Duodenal mucosa (tissue), 2 donors: Measurements from ENCODE around the gene TBC1D23.
"Not testable (repeated sequence)": the region's sequence is repeated elsewhere in the genome, so short reads cannot be mapped to it uniquely, and the experiment has no call there.

Source experiments
- H3K27ac ChIP-seq: one replicate; pipeline ENCODE4 v1.7.0; 2013; ENCODE audit warnings: low read depth, low read length
- H3K27me3 ChIP-seq, 2 donors: one replicate each; pipeline ENCODE4 v1.7.0; 2013; ENCODE audit warnings: low read length in 2 of 2, control low read depth in 1 of 2; ENCODE audit not compliant: insufficient read depth in 2 of 2, control insufficient read depth in 1 of 2
- H3K36me3 ChIP-seq, 2 donors: one replicate each; pipeline ENCODE4 v1.7.0; 2013; ENCODE audit warnings: low read length in 2 of 2, control low read depth in 1 of 2; ENCODE audit not compliant: insufficient read depth in 2 of 2, control insufficient read depth in 1 of 2
- H3K4me1 ChIP-seq, 2 donors: one replicate each; pipeline ENCODE4 v1.7.0; 2013; ENCODE audit warnings: low read length in 2 of 2, control low read depth in 1 of 2; ENCODE audit not compliant: insufficient read depth in 2 of 2, control insufficient read depth in 1 of 2
- H3K4me3 ChIP-seq, 2 donors: one replicate each; pipeline ENCODE4 v1.7.0; 2013; ENCODE audit warnings: low read length in 2 of 2, low read depth in 1 of 2
- H3K9ac ChIP-seq, 2 donors: one replicate each; pipeline ENCODE4 v1.7.0; 2013; ENCODE audit warnings: low read length in 2 of 2, low read depth in 1 of 2
- H3K9me3 ChIP-seq, 2 donors: one replicate each; pipeline ENCODE4 v1.7.0; 2013; ENCODE audit warnings: low read length in 2 of 2, control low read depth in 1 of 2; ENCODE audit not compliant: control insufficient read depth in 1 of 2

Gene TBC1D23

GRCh38 chr3:100324044-100324443 is 63.3 kb downstream of the TBC1D23 start:
- no peaks in the 10 kb centered on the region for H3K27me3 ChIP-seq
- H3K4me1 ChIP-seq: no peaks in the 10 kb centered on the region
- H3K36me3 ChIP-seq: peaks cover 4 to 23% of the 10 kb centered on the region in 2 donors
- no peaks in the 10 kb centered on the region for H3K9me3 ChIP-seq
- H3K27ac ChIP-seq: no peak overlapping the region
- H3K9ac ChIP-seq: no peak overlapping the region
- H3K4me3 ChIP-seq: no peak overlapping the region

- Histone ChIP-seq H3K4me3 (no peak overlapping the region), H3K27ac (no peak overlapping the region), H3K27me3 (no peaks in the 10 kb centered on the region), H3K9ac (no peak overlapping the region), H3K36me3 (peaks cover 4 to 14% of the 10 kb centered on the region in 2 donors), H3K9me3 (no peaks in the 10 kb centered on the region), H3K4me1 (no peaks in the 10 kb centered on the region)
Measured at GRCh38 chr3:100325827-100326226, 65.0 kb downstream of the TBC1D23 start.

GRCh38 chr3:100327377-100327776 is 66.6 kb downstream of the TBC1D23 start:
- H3K9me3 ChIP-seq, H3K4me3 ChIP-seq, H3K9ac ChIP-seq, H3K27ac ChIP-seq, H3K4me1 ChIP-seq, H3K36me3 ChIP-seq, H3K27me3 ChIP-seq: not testable (repeated sequence)

DNA sequence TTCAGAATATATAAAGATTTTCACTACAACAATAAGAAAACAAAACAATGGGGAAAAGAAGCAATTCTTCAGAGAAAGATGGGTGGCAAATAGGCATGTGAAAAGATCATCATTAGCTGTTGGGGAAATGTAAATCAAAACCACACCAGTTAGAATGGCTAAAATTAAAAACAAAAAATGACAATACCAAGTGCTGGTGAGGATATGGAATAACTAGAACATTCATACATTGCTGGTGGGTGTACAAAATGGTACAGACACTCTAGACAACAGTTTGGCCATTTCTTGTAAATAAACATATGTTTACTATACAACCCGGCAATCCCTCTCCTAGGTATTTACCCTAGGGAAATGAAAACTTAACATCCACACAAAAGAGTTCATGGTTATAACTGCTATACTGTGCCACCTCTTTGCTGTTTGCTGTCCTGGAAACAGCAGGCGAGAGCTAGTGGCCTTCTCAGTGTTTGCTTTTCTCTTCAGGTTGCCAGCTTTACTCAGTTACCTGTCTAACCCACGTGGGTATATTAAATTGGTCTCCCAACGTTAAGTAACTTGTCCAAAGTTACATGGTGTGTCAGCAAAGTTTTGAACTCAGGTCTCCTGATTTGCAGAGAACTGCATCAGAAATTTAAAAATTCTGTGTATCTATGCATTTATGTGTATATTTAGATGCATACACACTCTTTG is 69.2 kb downstream of the TBC1D23 start:
- H3K4me3 ChIP-seq: no peak overlapping the region
- H3K36me3 ChIP-seq: peaks cover 0 to 4% of the 10 kb centered on the region in 2 donors
- H3K27me3 ChIP-seq: no peaks in the 10 kb centered on the region
- H3K4me1 ChIP-seq: peaks cover 0 to 5% of the 10 kb centered on the region in 2 donors
- H3K9me3 ChIP-seq: no peaks in the 10 kb centered on the region
- no peak overlapping the region for H3K27ac ChIP-seq
- H3K9ac ChIP-seq: no peak overlapping the region

DNA sequence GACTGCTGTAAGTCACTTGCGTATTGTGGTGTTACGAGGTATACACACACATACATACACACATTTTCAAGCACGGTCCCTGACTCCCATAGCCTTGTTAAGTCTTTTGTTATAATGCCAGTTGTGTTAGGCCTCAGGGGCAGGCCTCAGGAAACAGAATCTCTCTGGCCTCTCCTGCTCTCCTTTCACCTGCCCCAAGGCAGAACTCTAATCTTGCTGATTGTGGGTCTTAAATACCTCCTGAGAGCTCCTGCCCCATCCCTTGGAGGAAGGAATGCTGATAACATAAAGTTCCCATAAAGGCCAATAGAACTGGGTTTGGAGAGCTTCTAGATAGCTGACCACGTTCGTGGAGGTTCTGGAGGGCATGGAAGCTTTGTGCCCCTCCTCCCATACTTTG is 69.9 kb downstream of the TBC1D23 start:
- no peak overlapping the region for H3K4me3 ChIP-seq
- H3K27me3 ChIP-seq: no peaks in the 10 kb centered on the region
- H3K4me1 ChIP-seq: peaks cover 7 to 12% of the 10 kb centered on the region in 2 donors
- H3K27ac ChIP-seq: no peak overlapping the region
- H3K9me3 ChIP-seq: no peaks in the 10 kb centered on the region
- H3K36me3 ChIP-seq: no peaks in the 10 kb centered on the region
- H3K9ac ChIP-seq: no peak overlapping the region

DNA sequence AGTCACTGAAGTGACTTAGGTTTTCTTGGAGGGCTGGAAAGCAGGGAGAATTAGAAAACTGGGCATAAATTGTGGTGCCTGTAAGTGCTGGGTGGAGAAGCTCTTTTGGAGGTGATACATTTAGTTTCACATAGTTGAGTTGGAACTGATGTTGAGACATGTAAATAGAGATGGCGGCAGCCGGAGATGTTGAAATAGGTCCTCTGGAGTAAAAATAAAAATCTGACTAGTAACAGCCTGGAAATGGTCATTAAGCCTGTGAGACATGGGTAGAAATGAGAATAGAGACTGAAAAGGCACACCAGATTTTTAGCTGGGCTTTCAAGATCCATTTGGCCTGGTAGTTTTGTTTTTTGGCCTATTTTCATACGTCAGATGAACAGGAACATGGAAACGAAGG is 70.9 kb downstream of the TBC1D23 start:
- Histone ChIP-seq H3K9me3 (no peaks in the 10 kb centered on the region), H3K9ac (no peak overlapping the region), H3K4me3 (no peak overlapping the region), H3K36me3 (no peaks in the 10 kb centered on the region), H3K27me3 (no peaks in the 10 kb centered on the region), H3K27ac (no peak overlapping the region), H3K4me1 (peaks cover 10 to 16% of the 10 kb centered on the region in 2 donors)

DNA sequence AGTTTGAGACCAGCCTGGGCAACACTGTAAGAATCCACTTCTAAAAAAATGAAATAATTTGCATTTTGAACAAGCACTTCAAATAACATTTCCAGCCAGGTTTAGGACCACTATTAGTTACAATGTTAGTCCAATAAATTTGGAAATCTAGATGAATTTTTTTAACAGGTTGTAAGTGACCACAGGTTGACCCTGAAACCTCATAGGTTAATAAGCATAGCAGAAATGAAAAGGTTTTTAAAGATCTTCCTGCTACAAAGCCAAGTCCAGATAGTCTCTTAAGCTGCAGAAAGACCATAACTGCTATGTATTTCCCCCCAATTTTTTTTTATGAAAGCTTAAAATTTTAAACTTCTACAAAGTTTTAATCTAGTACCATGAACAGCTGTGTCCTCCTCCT is 72.3 kb downstream of the TBC1D23 start:
- H3K4me1 ChIP-seq: peaks cover 10 to 16% of the 10 kb centered on the region in 2 donors
- no peak overlapping the region for H3K4me3 ChIP-seq
- H3K36me3 ChIP-seq: no peaks in the 10 kb centered on the region
- no peak overlapping the region for H3K27ac ChIP-seq
- H3K27me3 ChIP-seq: no peaks in the 10 kb centered on the region
- H3K9me3 ChIP-seq: no peaks in the 10 kb centered on the region
- no peak overlapping the region for H3K9ac ChIP-seq

GRCh38 chr3:100333970-100334487 is 73.2 kb downstream of the TBC1D23 start:
- Histone ChIP-seq H3K36me3 (no peaks in the 10 kb centered on the region), H3K9me3 (no peaks in the 10 kb centered on the region), H3K4me1 (peaks cover 10 to 16% of the 10 kb centered on the region in 2 donors), H3K4me3 (peak overlapping the region; percentile 73 to 77), H3K27me3 (no peaks in the 10 kb centered on the region), H3K27ac (no peak overlapping the region), H3K9ac (peak overlapping the region; percentile 22 to 69)

DNA sequence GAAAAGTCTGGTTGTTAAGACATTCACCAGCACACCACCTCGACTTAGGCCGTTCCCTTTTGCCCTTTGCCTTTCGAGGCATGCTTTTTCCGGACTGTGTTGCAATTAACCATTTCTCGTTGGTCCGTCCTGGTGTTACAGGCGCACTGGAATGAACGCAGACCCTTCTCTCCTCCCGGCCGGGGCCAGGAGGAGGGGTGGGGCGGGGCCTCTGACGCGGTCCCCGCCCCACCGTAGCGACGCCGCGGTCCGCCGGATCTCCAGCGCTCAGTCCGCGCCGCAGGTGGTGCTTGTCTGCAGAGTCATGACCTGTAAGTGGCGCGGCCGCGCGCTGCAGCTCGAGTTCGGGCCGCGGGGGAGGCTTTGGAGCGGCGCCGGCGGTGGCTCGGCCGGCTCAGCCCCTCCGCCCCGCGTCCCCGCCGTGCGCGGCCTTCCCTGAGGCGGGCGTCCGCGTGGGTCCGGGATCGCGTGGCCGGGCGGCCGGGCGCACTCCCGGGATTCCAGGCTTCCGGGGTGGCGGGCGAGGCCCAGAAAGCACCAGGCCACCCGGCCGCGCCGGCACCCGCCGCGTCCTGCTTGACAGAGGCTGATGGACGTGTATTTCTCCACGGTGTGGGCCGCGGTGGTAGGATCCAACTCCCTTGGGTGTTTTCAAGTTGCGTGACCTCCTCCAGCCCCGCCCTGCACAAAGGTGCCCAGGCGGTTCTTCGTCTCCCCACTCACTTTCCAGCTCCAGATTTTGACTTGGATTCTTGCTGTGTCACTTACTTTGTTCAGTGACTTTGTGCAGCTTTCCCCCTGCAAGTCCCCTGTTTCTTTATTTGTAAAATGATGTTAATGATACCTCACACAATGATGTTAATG is 73.9 kb downstream of the TBC1D23 start, which contains the start of gene NIT2:
Gene NIT2 (plus strand): TSS at position 270 of the 864 bp plus-strand sequence. CDS start 35 bp downstream, at position 305.
- Histone ChIP-seq H3K4me1 (peaks cover 10 to 16% of the 10 kb centered on the region in 2 donors), H3K9ac (peak within 1 kb of the TSS; percentile 55 to 74), H3K36me3 (peaks cover 0 to 4% of the 10 kb centered on the region in 2 donors), H3K27me3 (no peaks in the 10 kb centered on the region), H3K9me3 (no peaks in the 10 kb centered on the region), H3K27ac (peak within 1 kb of the TSS; percentile 54), H3K4me3 (peak within 1 kb of the TSS; percentile 73 to 77)

GRCh38 chr3:100335434-100335833 is 74.6 kb downstream of the TBC1D23 start:
- H3K27me3 ChIP-seq: no peaks in the 10 kb centered on the region
- H3K4me1 ChIP-seq: peaks cover 10 to 16% of the 10 kb centered on the region in 2 donors
- H3K4me3 ChIP-seq: peak overlapping the region; percentile 73 to 77
- H3K9ac ChIP-seq: peak overlapping the region; percentile 55 to 74
- H3K27ac ChIP-seq: no peak overlapping the region
- H3K36me3 ChIP-seq: peaks cover 0 to 10% of the 10 kb centered on the region in 2 donors
- H3K9me3 ChIP-seq: no peaks in the 10 kb centered on the region
